ENCODE data around the gene PRR14. TPM values are rescaled to one million over a fixed set of nuclear protein-coding genes. Genes with fewer than 3 reads are reported as not detected.
"Not testable (repeated sequence)": the region's sequence is repeated elsewhere in the genome, so short reads cannot be mapped to it uniquely, and the experiment has no call there.

Gene PRR14
- total and polyA plus RNA-seq, 2 donors from 2014 or later, result 44.2 to 51.6 TPM

GRCh38 chr16:30633526-30633925, 17.2 kb upstream of the PRR14 start:
- peak overlapping the region; percentile 75 to 94 (median 92) for H3K4me3 ChIP-seq (ENCODE audit: low read length in 3 of 3)
- no peaks in the 10 kb centered on the region for H3K27me3 ChIP-seq (ENCODE audit: control insufficient read depth, insufficient read depth, low read length)
- H3K9me3 ChIP-seq (ENCODE audit: control insufficient read depth in 2 of 3, insufficient read depth in 1 of 3, low read length in 3 of 3), result no peaks in the 10 kb centered on the region
- peak overlapping the region; percentile 74 to 94 for H3K27ac ChIP-seq (ENCODE audit: low read depth in 2 of 2, low read length in 2 of 2)
- no peak for TF ChIP-seq CTCF (IDR thresholded peaks at IDR 0.05; ENCODE audit: borderline replicate concordance, extremely low read depth, insufficient read depth)
- intact Hi-C loops (cut with DNase I), result no loop called here
- peaks cover 0 to 3% (median 0%) of the 10 kb centered on the region in 3 donors for H3K4me1 ChIP-seq (ENCODE audit: control insufficient read depth in 2 of 3, insufficient read depth in 2 of 3, low read depth in 1 of 3, low read length in 3 of 3)
- FAIRE-seq (no peak), DNase-seq (no peak)
- H3K9ac ChIP-seq (ENCODE audit: low read length in 3 of 3), result peak overlapping the region; percentile 75 to 84 (median 81)
- no peaks in the 10 kb centered on the region for H3K36me3 ChIP-seq (ENCODE audit: control insufficient read depth in 2 of 3, insufficient read depth in 3 of 3, low read length in 3 of 3)

- DNase-seq (no peak), FAIRE-seq (no peak)
- TF ChIP-seq CTCF (IDR thresholded peaks at IDR 0.05; ENCODE audit: borderline replicate concordance, extremely low read depth, insufficient read depth), result no peak
- Histone ChIP-seq H3K4me1 (ENCODE audit: control insufficient read depth in 2 of 3, insufficient read depth in 2 of 3, low read depth in 1 of 3, low read length in 3 of 3) (peaks cover 0 to 3% (median 0%) of the 10 kb centered on the region in 3 donors), H3K27ac (ENCODE audit: low read depth in 2 of 2, low read length in 2 of 2) (no peak overlapping the region), H3K9ac (ENCODE audit: low read length in 3 of 3) (no peak overlapping the region), H3K36me3 (ENCODE audit: control insufficient read depth in 2 of 3, insufficient read depth in 3 of 3, low read length in 3 of 3) (no peaks in the 10 kb centered on the region), H3K27me3 (ENCODE audit: control insufficient read depth, insufficient read depth, low read length) (no peaks in the 10 kb centered on the region), H3K9me3 (ENCODE audit: control insufficient read depth in 2 of 3, insufficient read depth in 1 of 3, low read length in 3 of 3) (no peaks in the 10 kb centered on the region), H3K4me3 (ENCODE audit: low read length in 3 of 3) (no peak overlapping the region)
- intact Hi-C loops (cut with DNase I), result no loop called here
These were observed 14.2 kb upstream of the PRR14 start for GRCh38 chr16:30636599-30636998.

GRCh38 chr16:30637139-30637538, 13.6 kb upstream of the PRR14 start:
- H3K36me3 ChIP-seq (ENCODE audit: control insufficient read depth in 2 of 3, insufficient read depth in 3 of 3, low read length in 3 of 3); H3K4me3 ChIP-seq (ENCODE audit: low read length in 3 of 3); H3K27ac ChIP-seq (ENCODE audit: low read depth in 2 of 2, low read length in 2 of 2); H3K9ac ChIP-seq (ENCODE audit: low read length in 3 of 3); H3K9me3 ChIP-seq (ENCODE audit: control insufficient read depth in 2 of 3, insufficient read depth in 1 of 3, low read length in 3 of 3); intact Hi-C loops (cut with DNase I); H3K4me1 ChIP-seq (ENCODE audit: control insufficient read depth in 2 of 3, insufficient read depth in 2 of 3, low read depth in 1 of 3, low read length in 3 of 3); FAIRE-seq; DNase-seq; H3K27me3 ChIP-seq (ENCODE audit: control insufficient read depth, insufficient read depth, low read length): not testable (repeated sequence)

- Histone ChIP-seq H3K9me3 (ENCODE audit: control insufficient read depth in 2 of 3, insufficient read depth in 1 of 3, low read length in 3 of 3) (no peaks in the 10 kb centered on the region), H3K27ac (ENCODE audit: low read depth in 2 of 2, low read length in 2 of 2) (no peak overlapping the region), H3K4me1 (ENCODE audit: control insufficient read depth in 2 of 3, insufficient read depth in 2 of 3, low read depth in 1 of 3, low read length in 3 of 3) (peaks cover 0 to 3% (median 0%) of the 10 kb centered on the region in 3 donors), H3K36me3 (ENCODE audit: control insufficient read depth in 2 of 3, insufficient read depth in 3 of 3, low read length in 3 of 3) (no peaks in the 10 kb centered on the region), H3K4me3 (ENCODE audit: low read length in 3 of 3) (no peak overlapping the region), H3K9ac (ENCODE audit: low read length in 3 of 3) (no peak overlapping the region), H3K27me3 (ENCODE audit: control insufficient read depth, insufficient read depth, low read length) (no peaks in the 10 kb centered on the region)
- intact Hi-C loops (cut with DNase I), result no loop called here
- DNase-seq (peak in 3 of 5 donors; percentile 27 to 69 (median 49)), FAIRE-seq (no peak)
- TF ChIP-seq CTCF (IDR thresholded peaks at IDR 0.05; ENCODE audit: borderline replicate concordance, extremely low read depth, insufficient read depth), result peak; percentile 10
These were observed 12.8 kb upstream of the PRR14 start for GRCh38 chr16:30637944-30638343.
